AG04449 (cell line): ENCODE results near the gene C1R.

Experiments
- CTCF ChIA-PET: fragments of 350-600 bp; formaldehyde crosslinking; extraction: SDS; loops from one replicate; lab custom pipeline; 2021; ENCODE audit warnings: antibody characterized with exemption; lab: Yijun Ruan, JAX
- POLR2A ChIA-PET: fragments of 400-600, 350-600 bp; formaldehyde crosslinking; extraction: SDS; loops from one replicate; lab custom pipeline; 2020; ENCODE audit warnings: antibody characterized with exemption, inconsistent platforms; lab: Yijun Ruan, JAX
- DNase-seq: peaks from one replicate; pipeline ENCODE4 v3.0.0-alpha.2; 2010; ENCODE audit warnings: low read depth, low spot score
- H3K4me3 ChIP-seq: 2 replicates; pipeline ENCODE4 v1.5.1; 2011; ENCODE audit warnings: low read depth, mild to moderate bottlenecking, control low read depth, low read length
- TF ChIP-seq, protein P1 (sequence below): IDR thresholded peaks from one replicate; pipeline ENCODE4 v1.5.1; 2011; ENCODE audit warnings: mild to moderate bottlenecking, moderate library complexity, low read length, control low read depth, inconsistent platforms; ENCODE audit not compliant: insufficient read depth; ENCODE audit errors: missing control alignments

C1R gene

DNA sequence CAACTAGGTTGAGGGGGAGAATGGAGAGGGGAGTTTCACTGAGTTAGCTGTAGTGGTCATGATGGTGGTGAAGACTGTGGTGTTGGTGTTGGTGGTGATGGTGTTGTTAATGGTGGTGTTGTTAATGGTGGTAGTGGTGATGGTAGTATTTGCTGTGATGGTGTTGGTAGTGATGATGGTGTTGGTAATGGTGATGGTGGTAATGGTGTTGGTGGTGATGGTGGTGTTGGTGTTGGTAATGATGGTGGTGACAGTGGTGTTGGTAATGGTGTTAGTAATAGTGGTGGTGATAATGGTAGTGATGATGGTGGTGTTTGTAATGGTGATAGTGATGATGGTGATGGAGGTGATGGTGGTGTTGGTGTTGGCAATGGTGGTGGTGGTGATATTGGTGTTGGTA, 9.1 kb downstream of the C1R start:
- DNase-seq = no peak
- TF ChIP-seq, protein P1, sequence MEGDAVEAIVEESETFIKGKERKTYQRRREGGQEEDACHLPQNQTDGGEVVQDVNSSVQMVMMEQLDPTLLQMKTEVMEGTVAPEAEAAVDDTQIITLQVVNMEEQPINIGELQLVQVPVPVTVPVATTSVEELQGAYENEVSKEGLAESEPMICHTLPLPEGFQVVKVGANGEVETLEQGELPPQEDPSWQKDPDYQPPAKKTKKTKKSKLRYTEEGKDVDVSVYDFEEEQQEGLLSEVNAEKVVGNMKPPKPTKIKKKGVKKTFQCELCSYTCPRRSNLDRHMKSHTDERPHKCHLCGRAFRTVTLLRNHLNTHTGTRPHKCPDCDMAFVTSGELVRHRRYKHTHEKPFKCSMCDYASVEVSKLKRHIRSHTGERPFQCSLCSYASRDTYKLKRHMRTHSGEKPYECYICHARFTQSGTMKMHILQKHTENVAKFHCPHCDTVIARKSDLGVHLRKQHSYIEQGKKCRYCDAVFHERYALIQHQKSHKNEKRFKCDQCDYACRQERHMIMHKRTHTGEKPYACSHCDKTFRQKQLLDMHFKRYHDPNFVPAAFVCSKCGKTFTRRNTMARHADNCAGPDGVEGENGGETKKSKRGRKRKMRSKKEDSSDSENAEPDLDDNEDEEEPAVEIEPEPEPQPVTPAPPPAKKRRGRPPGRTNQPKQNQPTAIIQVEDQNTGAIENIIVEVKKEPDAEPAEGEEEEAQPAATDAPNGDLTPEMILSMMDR = no peak
- POLR2A ChIA-PET = no interaction called here
- no peak overlapping the region for H3K4me3 ChIP-seq
- CTCF ChIA-PET = interaction anchor here (1.0 kb wide), 1 partner anchor 10 kb away, joined by 7 read pairs; no protein-coding TSS in a partner anchor

DNA sequence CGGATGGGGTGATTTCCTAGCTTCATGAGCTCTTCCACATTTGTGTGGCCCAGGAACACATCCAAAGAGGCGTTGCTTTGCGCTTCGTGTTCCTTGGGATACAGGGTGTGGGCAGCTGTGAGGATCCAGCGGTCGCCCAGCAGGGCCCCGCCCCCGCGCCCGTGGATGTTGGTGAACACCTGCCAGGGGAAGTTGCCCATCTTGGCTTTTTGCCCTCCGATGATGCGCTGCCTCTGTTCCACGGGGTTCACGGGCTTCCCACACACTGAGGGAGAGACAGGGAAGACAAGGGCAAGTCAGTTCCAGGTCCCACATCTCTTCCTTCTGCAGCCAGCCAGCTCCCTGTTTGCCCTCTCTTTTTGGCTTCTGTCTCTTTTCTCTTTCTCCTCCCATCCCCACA, 11.2 kb downstream of the C1R start:
- ChIA-PET CTCF (interaction anchor here (1.6 to 2.4 kb wide), 4 partner anchors 12 to 116 kb away, joined by 4 to 14 read pairs (median 6); partner anchors contain the start of gene C1R), POLR2A (no interaction called here)
- no peak for DNase-seq
- TF ChIP-seq, protein P1 = no peak
- H3K4me3 ChIP-seq = no peak overlapping the region

DNA sequence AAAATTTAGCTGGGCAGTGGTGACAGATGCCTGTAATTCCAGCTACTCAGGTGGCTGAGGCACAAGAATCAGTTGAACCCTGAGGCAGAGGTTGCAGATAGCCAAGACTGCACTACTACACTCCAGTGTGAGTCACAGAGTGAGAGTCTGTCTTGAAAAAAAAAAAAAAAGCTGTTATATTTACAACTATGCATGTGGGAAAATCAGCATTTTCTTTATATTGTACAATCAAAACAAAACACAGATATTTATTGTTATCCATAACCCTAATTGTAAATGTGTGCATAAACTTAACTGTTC, 12.5 kb downstream of the C1R start:
- no peak for DNase-seq
- TF ChIP-seq, protein P1 = no peak
- no peak overlapping the region for H3K4me3 ChIP-seq
- POLR2A ChIA-PET = interaction anchor here (0.6 to 0.8 kb wide), 3 partner anchors 110 to 837 kb away, joined by 3 to 6 read pairs (median 5); partner anchors contain the start of gene PHB2
- CTCF ChIA-PET = interaction anchor here (0.9 to 2.4 kb wide), 11 partner anchors 10 to 115 kb away, joined by 3 to 14 read pairs (median 5); partner anchors contain the start of genes C1R, C1RL and C1S

DNA sequence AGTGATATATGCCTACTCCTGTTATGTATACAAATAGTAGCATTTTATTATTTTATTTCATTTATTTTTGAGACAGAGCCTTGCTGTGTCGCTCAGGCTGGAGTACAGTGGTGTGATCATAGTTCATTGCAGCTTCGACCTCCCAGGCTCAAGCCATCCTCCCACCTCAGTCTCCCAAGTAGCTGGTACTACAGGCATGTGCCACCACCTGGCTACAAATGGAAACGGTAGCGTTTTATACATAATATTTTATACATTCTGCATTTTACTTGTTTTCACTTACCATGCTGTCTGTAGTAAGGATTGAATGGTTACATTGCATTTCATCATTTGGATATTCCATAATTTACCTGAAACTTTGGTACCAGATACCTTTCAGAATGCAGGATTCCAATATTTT, 14.1 kb downstream of the C1R start:
- ChIA-PET POLR2A (no interaction called here), CTCF (interaction anchor here (0.9 to 2.1 kb wide), 4 partner anchors 12 to 30 kb away, joined by 3 to 8 read pairs (median 4); partner anchors contain the start of genes C1R and C1S)
- no peak overlapping the region for H3K4me3 ChIP-seq
- DNase-seq = no peak
- TF ChIP-seq, protein P1 = no peak

DNA sequence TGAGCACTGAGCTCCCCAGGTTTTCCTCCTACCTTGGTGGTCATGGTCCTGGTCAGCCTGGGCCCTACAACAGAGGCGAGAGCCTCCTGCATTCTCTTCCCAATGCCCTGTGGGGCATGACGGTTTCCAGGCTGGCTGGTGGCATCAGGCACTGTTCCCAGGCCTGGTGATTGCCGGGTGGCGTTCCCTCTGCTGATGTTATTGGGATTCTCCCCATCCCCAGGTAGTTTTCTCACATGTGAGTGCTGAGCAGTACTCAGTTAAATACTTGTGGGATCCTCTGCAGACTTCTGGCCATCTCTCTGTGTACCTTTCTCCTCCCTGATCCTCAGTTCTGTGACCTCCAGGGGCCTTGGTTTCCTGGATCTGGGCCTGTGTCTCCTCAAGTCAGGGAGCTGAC, 15.8 kb downstream of the C1R start:
- DNase-seq = no peak
- ChIA-PET CTCF (interaction anchor here (0.8 to 1.8 kb wide), 6 partner anchors 9 to 35 kb away, joined by 3 to 7 read pairs (median 4); partner anchors contain the start of genes C1R and C1S), POLR2A (no interaction called here)
- H3K4me3 ChIP-seq = no peak overlapping the region
- TF ChIP-seq, protein P1 = no peak

DNA sequence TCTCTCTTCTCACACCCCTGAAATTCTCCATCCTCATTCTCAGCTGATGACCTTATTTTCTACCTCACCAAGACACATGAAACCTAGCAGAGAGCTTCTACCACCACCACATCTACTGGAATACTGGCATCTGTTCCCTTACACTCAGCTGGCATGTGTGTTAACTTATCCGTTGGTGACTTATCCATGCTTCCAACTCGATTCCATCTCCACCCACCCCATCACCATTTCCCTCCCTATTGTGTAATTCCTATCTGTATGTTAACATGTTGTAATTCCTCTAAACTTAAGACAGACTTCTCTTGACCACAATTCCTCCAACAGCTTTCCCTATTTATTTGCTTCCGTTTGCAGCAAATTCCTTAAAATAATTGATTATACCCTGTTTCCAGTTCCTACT, 16.3 kb downstream of the C1R start:
- CTCF ChIA-PET = interaction anchor here (0.8 to 1.8 kb wide), 6 partner anchors 10 to 35 kb away, joined by 3 to 7 read pairs (median 4); partner anchors contain the start of genes C1R and C1S
- DNase-seq = no peak
- POLR2A ChIA-PET = interaction anchor here (0.5 kb wide), 1 partner anchor 310 kb away, joined by 3 read pairs; the partner anchor contains the start of gene PTMS
- TF ChIP-seq, protein P1 = no peak
- no peak overlapping the region for H3K4me3 ChIP-seq
